GM19452 (cell line): ENCODE measurements around the gene LEMD3.
A peak's percentile ranks its signal among the peaks of the same experiment; 100 is the strongest.

Experiments
- ATAC-seq: cut with Tn5 transposase; IDR thresholded peaks from one replicate; pipeline ENCODE4 v1.9.1; 2021; ENCODE audit not compliant: unreplicated experiment

The LEMD3 gene

GRCh38 chr12:65204886-65205525 lies 35.6 kb downstream of the LEMD3 start:
- ATAC-seq = no peak

GRCh38 chr12:65205886-65206285 lies 36.5 kb downstream of the LEMD3 start:
- ATAC-seq = peak; percentile 56

- no peak for ATAC-seq
Observed at GRCh38 chr12:65208125-65208524, 38.7 kb downstream of the LEMD3 start.

- ATAC-seq = no peak
Observed at GRCh38 chr12:65208964-65209654, 39.7 kb downstream of the LEMD3 start.

DNA sequence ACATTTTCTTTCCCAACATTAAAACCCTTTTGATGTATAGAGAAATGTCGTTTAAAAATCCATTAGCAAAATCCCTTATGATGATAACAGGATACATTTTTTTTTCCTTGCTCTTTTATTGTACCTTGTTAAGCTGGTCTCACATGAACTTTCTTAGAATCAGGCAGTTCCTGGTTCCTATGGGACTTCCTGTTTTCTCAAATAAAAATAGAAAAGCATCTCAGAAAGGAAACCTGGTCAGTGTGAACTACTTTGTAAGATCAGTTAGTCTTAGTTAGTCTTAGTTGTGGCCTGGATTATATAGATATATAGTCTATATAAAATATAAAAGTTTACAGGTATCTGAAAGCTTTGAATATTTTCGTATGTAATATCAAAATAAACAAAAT lies 40.3 kb downstream of the LEMD3 start:
- ATAC-seq = peak; percentile 82

DNA sequence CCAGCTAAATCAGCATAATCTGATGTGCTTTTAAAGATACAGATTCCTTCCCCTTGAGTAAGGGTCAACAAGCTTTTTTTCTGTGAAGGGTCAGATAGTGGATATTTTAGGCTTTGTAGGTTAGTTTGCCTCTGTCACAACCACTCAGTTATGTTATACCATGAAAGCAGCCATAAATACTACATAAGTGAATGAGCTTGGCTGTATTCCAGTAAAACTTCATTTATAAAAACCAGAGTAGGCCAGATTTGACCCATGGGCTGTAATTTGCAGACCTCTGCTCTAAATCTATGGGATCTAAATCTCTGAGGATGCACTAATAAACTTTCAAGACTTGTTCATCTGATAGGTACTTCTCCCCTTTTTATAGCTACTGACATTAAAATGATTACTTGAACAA lies 47.7 kb downstream of the LEMD3 start:
- no peak for ATAC-seq

GRCh38 chr12:65220761-65221160 lies 51.4 kb downstream of the LEMD3 start:
- no peak for ATAC-seq

GRCh38 chr12:65229441-65229840 lies 60.1 kb downstream of the LEMD3 start:
- no peak for ATAC-seq

DNA sequence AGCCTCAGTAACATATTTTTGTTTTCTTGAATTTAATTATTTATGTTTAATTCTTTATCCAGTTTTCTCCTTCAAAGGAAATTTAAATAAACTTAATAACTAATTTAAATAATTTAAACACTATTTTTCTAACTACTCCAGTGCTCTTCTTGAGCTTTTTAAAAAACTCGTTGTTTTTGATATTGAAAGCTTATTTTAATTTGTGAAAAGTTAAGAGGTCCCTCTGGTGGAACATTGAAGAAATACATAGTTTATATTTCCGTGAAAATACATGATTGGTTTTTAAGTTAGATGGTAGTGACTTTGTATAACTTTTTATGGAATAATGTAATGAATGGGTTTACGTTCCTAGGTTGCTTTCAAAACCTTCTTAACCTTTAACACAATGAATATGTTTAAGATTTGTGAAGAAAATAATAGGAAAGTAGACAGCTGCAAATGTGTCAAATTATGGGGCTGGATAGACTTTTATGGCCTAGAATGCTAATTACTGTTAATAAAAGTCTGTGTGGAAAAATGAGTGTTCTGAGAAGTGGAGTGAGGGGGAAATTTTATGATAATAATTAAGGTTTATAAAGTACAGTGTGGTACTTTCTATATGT lies 63.2 kb downstream of the LEMD3 start:
- no peak for ATAC-seq

DNA sequence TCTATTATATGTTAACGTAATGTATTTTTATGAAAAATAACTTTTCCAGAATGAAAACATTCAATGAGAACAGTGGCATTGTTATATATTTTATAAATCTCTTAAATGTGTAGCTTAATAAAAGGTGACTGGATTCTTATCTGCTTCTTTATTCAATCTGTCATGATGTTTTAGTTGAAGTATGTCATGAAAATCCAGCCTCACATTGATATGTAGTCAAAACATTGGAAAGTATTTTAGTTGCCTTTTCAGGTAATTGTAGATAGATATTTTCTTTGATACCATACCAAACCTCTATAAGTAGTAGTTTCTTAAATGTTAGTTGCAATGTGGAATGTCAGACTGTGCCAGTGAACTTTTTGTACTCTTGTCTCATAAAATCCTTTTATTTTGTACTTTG lies 67.8 kb downstream of the LEMD3 start:
- ATAC-seq = no peak

DNA sequence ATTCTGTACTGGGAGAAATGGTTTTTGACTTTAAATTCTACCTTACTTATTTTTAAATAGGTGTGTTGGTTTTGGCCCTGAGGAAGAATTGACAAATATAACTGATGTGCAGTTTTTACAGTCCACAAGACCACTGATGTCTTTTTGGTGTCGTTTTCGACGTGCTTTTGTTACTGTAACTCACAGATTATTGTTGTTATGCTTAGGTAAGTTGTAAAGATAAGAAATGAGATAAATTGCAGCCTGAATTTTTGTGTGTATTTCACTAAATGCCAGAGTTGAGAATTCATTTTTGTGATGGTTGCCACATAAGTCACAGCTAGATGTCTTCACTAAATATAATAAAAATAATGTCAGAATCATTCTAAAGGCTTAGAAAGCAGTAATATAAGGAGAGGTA lies 69.2 kb downstream of the LEMD3 start:
- no peak for ATAC-seq

- ATAC-seq = no peak
Observed at GRCh38 chr12:65248656-65249633, 79.6 kb downstream of the LEMD3 start.

- ATAC-seq = no peak
Observed at GRCh38 chr12:65252515-65252914, 83.1 kb downstream of the LEMD3 start.

- no peak for ATAC-seq
Observed at GRCh38 chr12:65257986-65258385, 88.6 kb downstream of the LEMD3 start.

GRCh38 chr12:65259501-65259900 lies 90.1 kb downstream of the LEMD3 start:
- ATAC-seq = peak; percentile 87

GRCh38 chr12:65263777-65264176 lies 94.4 kb downstream of the LEMD3 start:
- ATAC-seq = no peak

GRCh38 chr12:65266408-65266807 lies 97.0 kb downstream of the LEMD3 start:
- no peak for ATAC-seq

- ATAC-seq = no peak
Observed at GRCh38 chr12:65269603-65270002, 100.2 kb downstream of the LEMD3 start.

DNA sequence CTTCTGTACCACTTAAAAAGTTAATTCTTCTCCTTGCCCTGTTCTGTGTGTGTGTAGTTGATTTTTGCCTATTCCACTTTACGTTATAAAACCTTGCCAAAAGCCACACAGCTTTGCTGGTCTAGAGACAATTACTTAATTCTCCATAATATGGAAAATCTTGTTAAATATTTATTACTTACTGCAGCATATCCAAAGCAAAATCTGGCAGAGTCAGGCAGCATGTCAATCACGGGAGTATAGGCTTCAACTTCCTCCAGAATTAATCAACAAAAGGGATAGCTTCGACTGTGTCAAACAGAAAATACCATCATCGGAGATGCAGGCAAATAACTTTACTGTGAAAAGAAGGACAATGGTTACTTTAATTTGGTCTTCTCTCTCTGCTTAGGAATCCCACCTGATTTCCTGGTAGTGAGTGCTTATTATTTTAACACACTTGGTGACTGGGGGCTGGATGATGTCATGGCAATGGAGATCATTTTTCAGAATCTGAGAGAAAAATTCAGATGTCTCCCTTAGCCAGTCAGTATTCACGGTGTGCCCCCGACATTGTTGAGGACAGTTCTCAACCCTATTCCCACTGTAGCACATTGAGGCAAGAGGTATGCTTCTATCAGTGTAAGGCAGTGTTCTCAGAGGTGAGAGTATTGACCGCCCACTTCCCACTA lies 105.4 kb downstream of the LEMD3 start:
- no peak for ATAC-seq

DNA sequence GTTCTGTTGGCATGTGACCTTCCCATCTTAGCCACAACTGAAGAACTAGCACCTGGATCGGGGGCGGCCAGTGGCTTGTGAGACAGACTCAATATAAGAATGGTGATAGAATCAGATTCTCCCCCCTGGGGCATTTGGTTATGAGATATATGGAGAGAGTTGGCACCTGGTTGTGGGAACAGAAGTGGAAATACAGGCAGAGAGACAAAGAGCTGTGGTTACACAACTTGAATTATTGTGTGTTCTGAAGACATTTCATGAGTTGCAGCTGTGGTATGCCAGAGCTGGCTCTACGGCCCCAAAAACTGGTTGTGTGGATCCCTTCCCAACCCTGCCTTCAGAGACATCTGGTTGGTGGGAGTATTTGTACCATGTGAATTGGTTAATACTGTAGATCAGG lies 106.2 kb downstream of the LEMD3 start:
- no peak for ATAC-seq
